Stimulated activated CD4-positive, alpha-beta T cell treated with anti-CD3 and anti-CD28 coated beads, Interleukin-12 subunit alpha, Interleukin-12 subunit beta, amount 100 ng/mL, for 4 hours (primary cell): Measurements from ENCODE around the gene FMNL1.
"Not testable (repeated sequence)": the region's sequence is repeated elsewhere in the genome, so short reads cannot be mapped to it uniquely, and the experiment has no call there.

Experiments used
- DNase-seq: peaks from one replicate; pipeline ENCODE4 v3.0.0-alpha.2; 2020

The FMNL1 gene

GRCh38 chr17:45235416-45236281, 14.0 kb downstream of the FMNL1 start:
- peak; percentile 79 for DNase-seq

GRCh38 chr17:45236282-45236606, 14.6 kb downstream of the FMNL1 start:
- no peak for DNase-seq

DNA sequence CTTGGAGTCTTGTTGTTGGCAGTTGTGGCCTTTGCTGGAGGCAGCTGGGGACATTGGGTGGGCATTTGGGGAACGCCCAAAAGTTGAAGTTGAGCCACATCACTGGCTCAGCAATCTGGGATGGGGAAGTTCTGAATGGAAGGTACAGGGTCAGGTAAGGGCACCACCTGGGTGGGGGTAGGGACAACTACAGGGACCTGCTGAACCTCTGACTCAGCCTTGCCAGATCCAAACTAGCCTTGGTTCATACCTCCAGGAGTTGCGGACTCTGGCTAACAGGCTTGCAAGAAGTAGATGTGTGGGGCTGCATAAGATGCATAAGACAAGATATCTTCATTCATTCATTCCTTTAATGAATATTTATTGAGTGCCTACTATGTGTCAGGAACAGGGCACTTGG, 16.0 kb downstream of the FMNL1 start:
- DNase-seq: no peak

GRCh38 chr17:45238155-45238774, 16.6 kb downstream of the FMNL1 start:
- DNase-seq: no peak

DNA sequence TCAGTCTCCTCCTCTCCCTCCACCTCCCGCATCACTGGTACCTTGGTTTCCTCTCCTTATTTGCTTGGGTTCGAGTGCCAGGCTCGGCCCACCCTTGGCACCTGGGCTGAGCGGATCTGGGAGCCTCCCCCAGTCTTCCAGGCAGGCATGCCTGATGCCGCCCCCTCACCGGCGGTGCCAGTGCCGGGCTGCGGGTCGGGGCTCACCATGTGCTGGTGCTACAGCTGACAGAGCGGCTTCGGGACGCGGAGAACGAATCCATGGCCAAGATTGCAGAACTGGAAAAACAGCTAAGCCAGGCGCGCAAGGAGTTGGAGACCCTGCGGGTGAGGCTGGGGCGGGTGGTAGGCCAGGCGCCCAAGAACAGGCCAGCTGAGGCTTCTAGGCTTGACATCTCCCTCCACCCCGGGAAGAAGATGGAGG, 19.2 kb downstream of the FMNL1 start:
- DNase-seq: no peak

DNA sequence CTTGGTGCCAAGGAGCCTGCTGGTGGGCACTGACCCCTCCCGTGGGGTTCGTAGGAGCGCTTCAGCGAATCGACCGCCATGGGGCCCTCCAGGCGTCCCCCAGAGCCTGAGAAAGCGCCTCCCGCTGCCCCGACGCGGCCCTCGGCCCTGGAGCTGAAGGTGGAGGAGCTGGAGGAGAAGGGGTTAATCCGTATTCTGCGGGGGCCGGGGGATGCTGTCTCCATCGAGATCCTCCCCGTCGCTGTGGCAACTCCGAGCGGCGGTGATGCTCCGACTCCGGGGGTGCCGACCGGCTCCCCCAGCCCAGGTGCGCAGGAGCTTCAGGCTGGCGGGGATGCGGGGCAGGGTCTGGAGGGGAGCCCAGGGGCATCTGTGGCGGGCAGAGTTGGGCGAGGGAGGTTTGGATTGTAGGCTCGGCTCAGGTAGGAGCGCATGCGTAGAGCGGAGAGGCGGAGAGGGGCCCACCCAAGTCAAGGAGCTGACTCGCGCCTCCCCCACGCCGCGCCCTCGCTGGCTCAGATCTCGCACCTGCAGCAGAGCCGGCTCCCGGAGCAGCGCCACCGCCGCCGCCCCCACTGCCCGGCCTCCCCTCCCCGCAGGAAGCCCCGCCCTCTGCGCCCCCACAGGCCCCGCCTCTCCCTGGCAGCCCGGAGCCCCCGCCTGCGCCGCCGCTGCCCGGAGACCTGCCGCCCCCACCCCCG, 19.8 kb downstream of the FMNL1 start:
- no peak for DNase-seq

DNA sequence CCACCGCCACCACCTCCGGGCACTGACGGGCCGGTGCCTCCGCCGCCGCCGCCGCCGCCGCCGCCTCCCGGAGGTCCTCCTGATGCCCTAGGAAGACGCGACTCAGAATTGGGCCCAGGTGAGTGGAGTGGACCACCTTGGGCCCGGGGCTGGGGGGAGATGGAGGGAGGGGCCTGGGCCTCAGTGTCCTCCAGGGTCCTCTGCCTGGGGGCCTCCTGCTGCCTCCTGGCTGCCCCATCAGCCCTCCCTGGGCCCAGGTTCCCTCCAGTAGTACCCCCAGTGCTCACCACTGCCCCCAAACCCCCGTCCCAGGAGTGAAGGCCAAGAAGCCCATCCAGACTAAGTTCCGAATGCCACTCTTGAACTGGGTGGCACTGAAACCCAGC, 20.3 kb downstream of the FMNL1 start:
- DNase-seq: no peak

- no peak for DNase-seq
Measured at GRCh38 chr17:45243750-45244149, 22.1 kb downstream of the FMNL1 start.

- no peak for DNase-seq
Measured at GRCh38 chr17:45244725-45245656, 23.3 kb downstream of the FMNL1 start.

- no peak for DNase-seq
Measured at GRCh38 chr17:45246338-45246737, 24.7 kb downstream of the FMNL1 start.

- DNase-seq: no peak
Measured at GRCh38 chr17:45246861-45247428, 25.3 kb downstream of the FMNL1 start.

DNA sequence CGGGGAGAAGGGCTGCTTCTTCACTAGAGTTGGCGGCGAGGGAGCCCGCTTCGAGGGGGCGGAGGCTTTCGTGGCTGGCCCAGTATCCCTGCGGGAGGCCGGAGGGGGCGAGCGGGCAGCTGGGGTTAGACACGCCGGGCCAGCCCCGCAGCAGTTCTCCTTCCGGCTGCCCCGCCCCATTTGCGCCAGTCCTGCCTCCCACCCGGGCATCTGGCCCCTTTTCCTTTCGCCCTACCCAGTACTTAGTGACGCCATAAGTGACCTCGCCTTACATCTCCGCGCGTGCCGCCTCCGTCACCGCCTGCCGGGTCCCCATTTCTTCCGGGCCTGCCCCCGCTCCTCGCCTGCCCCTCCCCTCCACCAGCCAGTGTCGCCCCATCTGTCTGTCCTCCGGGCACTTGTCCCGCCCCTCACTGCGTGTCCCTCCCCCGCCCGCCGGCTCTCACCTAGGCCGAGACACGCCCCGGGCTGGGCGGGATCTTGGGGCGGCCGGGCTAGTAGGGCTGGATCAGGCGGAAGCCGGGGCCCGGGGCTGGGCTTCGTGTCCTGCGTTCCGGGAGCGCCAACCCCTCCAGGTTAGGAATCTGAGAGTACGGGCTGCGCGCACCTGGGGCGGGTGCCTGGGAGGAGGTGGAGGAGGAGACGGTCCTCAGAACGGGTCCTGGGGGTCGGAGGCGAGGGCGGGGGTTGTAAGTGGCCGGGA, 25.9 kb downstream of the FMNL1 start:
- DNase-seq: peak; percentile 98

GRCh38 chr17:45248132-45248957, 26.7 kb downstream of the FMNL1 start:
- peak; percentile 70 for DNase-seq

DNA sequence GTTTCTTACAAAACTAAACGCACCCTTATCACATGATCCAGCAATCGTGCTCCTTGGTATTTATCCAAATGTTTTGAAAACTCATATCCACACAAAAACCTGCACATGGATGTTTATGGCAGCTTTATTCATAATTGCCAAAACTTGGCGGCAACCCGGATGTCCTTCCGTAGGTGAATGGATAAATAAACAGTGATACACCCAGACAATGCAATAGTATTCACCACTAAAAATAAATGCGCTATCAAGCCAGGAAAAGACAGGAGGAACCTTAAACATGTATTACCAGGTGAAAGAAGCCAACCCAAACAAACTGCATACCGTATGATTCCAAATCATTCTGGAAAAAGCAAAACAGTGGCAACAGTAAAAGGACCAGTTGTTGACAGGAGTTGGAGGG, 30.2 kb downstream of the FMNL1 start:
- DNase-seq: no peak

DNA sequence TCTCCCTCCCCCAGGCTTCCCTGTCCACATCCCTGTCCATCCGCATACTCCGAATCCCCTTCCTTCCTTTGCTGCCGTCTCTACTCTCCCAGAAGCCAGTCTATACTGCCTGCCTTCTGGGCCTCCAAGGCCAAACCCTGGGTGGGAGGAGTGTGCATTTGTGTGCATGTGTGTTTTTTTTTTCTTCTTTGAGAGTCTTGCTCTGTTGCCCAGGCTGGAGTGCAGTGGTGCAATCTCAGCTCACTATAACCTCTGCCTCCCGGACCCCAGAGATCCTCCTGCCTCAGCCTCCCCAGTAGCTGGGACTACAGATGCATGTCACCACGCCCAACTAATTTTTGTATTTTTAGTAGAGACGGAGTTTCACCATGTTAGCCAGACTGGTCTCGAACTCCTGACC, 31.6 kb downstream of the FMNL1 start:
- not testable (repeated sequence) for DNase-seq

DNA sequence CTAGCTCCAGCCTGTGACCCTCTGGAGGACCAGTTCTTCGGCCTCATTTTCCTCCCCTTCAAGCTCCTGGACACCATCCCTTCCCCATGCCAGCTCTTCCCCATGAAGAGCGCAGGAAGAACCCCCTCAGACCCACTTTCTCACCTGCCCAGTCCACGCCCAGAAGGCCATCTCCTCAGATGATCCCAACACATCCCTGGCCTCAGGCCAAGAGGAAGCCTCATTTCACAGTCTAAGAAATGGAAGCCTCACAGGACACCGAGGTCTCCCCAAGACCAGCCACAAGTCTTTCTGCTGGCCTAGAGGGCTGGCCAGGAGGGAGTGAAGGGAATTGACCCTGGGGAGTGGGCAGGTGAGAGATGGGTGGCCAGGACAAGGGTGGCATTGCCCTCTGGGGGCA, 32.2 kb downstream of the FMNL1 start:
- no peak for DNase-seq

DNA sequence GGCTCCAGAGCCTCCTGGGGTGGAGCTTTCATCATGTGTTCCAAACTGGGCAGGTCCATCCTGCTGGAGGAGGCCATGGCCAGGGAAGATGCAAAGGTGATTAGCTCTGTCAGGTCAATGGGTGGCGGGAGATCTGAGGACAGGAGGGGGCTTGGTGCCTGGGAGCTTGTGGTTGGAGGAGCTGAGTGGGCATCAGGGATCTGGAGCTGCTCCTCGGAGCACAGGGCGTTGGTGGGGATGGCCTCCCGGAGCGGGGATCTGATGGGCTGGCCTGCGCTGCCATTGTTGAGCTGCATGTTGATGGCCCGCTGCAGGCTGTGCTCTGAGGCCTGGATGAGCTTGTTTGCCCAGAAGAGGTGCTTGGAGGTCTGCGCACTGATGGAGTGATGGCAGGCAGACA, 33.7 kb downstream of the FMNL1 start:
- DNase-seq: no peak

- no peak for DNase-seq
Measured at GRCh38 chr17:45256114-45256966, 34.7 kb downstream of the FMNL1 start.

- DNase-seq: no peak
Measured at GRCh38 chr17:45257115-45257514, 35.4 kb downstream of the FMNL1 start.

DNA sequence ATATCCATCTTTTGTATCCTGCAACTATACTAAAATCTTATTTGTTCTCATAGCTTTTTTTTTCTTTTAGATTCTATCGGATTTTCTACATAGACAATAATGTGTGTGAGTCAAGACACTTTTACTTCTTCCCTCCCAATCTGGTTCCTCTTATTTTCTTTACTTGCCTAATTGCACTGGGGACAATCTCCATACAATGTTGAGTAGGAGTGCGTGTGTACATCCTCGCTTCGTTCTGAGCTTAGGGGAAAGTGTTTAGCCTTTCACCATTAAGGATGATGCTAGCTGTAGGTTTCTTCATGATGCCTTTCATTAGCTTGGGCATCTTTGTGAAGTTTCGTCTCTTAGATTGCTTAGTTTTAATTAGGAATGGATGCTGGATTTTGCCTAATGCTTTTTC, 37.3 kb downstream of the FMNL1 start:
- DNase-seq: no peak
